BLaER1 treated with 17β-estradiol and CSF1 and Interleukin-3, amounts not matched to agents 10 nM and 100 nM (cell line): ENCODE data around the gene RDM1.

ENCODE experiments used
- H3K27ac ChIP-seq, 11 experiments: shearing (Covaris generic); formaldehyde crosslinking; 2 replicates each; pipeline ENCODE4 v1.8.1; 2022
- H3K27me3 ChIP-seq, 11 experiments: shearing (Covaris generic); formaldehyde crosslinking; 2 replicates each; pipeline ENCODE4 v1.8.1; 2022
- H3K36me3 ChIP-seq, 11 experiments: shearing (Covaris generic); formaldehyde crosslinking; 2 replicates each; pipeline ENCODE4 v1.8.1; 2022
- H3K4me1 ChIP-seq, 10 experiments: shearing (Covaris generic); formaldehyde crosslinking; 2 replicates each; pipeline ENCODE4 v1.8.1; 2022
- H3K4me2 ChIP-seq, 11 experiments: shearing (Covaris generic); formaldehyde crosslinking; 2 replicates each; pipeline ENCODE4 v1.8.1; 2022
- H3K4me3 ChIP-seq, 10 experiments: shearing (Covaris generic); formaldehyde crosslinking; 2 replicates each; pipeline ENCODE4 v1.8.1; 2022
- H3K9ac ChIP-seq, 11 experiments: shearing (Covaris generic); formaldehyde crosslinking; 2 replicates each; pipeline ENCODE4 v1.8.1; 2022
- H3K9me3 ChIP-seq, 11 experiments: shearing (Covaris generic); formaldehyde crosslinking; replicated peaks in 1 of 11; 2 replicates each; pipeline ENCODE4 v1.8.1; 2022
- H4K20me1 ChIP-seq, 11 experiments: shearing (Covaris generic); formaldehyde crosslinking; 2 replicates each; pipeline ENCODE4 v1.8.1; 2022
- Cebpa-rat ChIP-seq, 11 experiments: shearing (Covaris generic); IDR thresholded peaks; 2 replicates each; pipeline ENCODE4 v1.8.1; 2022

Gene RDM1

GRCh38 chr17:35872196-35872980 is 58.2 kb downstream of the RDM1 start:
- H3K4me1 ChIP-seq = peaks cover 41 to 66% (median 53%) of the 10 kb centered on the region in 10 experiments
- peak overlapping the region; percentile 53 to 88 (median 83); a peak in 20 of 22 replicates for H3K27ac ChIP-seq
- peak overlapping the region; percentile 22 to 84 (median 71); a peak in 20 of 22 replicates for H3K4me2 ChIP-seq
- H3K4me3 ChIP-seq = peak overlapping the region in 7 of 10 experiments; percentile 5 to 53 (median 32); a peak in 9 of 20 replicates
- no peaks in the 10 kb centered on the region for H3K9me3 ChIP-seq
- peaks cover 0 to 14% (median 0%) of the 10 kb centered on the region in 11 experiments; a peak in 1 of 22 replicates for H3K36me3 ChIP-seq
- peak overlapping the region in 9 of 11 experiments; percentile 50 to 81 (median 73); a peak in 11 of 22 replicates for H3K9ac ChIP-seq
- H3K27me3 ChIP-seq = no peaks in the 10 kb centered on the region
- TF ChIP-seq Cebpa-rat (IDR thresholded peaks at IDR 0.05) = no peak
- no peaks in the 10 kb centered on the region for H4K20me1 ChIP-seq

- Histone ChIP-seq H3K4me2 (peak overlapping the region; percentile 52 to 84 (median 71)), H3K9me3 (peaks cover 0 to 8% (median 0%) of the 10 kb centered on the region in 11 experiments; a peak in 5 of 22 replicates)
Measured at GRCh38 chr17:35870906-35871819, 59.4 kb downstream of the RDM1 start.

GRCh38 chr17:35868737-35869136 is 61.8 kb downstream of the RDM1 start, which contains the start of gene HEATR9:
Gene HEATR9, minus strand, starts transcription at chr17:35868891. Its CDS starts 149 bp downstream, at chr17:35868742.
- peaks cover 0 to 17% (median 8%) of the 10 kb centered on the region in 11 experiments; a peak in 11 of 22 replicates for H3K36me3 ChIP-seq
- no peak within 1 kb of the TSS for H3K4me3 ChIP-seq
- H3K9ac ChIP-seq = no peak within 1 kb of the TSS
- no peak for TF ChIP-seq Cebpa-rat (IDR thresholded peaks at IDR 0.05)
- H3K27me3 ChIP-seq = no peaks in the 10 kb centered on the region
- peaks cover 0 to 8% (median 0%) of the 10 kb centered on the region in 11 experiments; a peak in 5 of 22 replicates for H3K9me3 ChIP-seq
- peaks cover 27 to 58% (median 43%) of the 10 kb centered on the region in 10 experiments for H3K4me1 ChIP-seq
- peak within 1 kb of the TSS in 3 of 11 experiments; percentile 60 to 81 (median 70); a peak in 6 of 22 replicates for H3K4me2 ChIP-seq
- H4K20me1 ChIP-seq = no peaks in the 10 kb centered on the region
- peak within 1 kb of the TSS in 2 of 11 experiments; percentile 2 to 20; a peak in 1 of 22 replicates for H3K27ac ChIP-seq

More at GRCh38 chr17:35870906-35871819, 59.4 kb downstream of the RDM1 start:
- TF ChIP-seq Cebpa-rat (IDR thresholded peaks at IDR 0.05) = no peak
- H3K27me3 ChIP-seq = no peaks in the 10 kb centered on the region
- H3K27ac ChIP-seq = peak overlapping the region; percentile 53 to 88 (median 83)
- peak overlapping the region; percentile 10 to 62 (median 38); a peak in 17 of 20 replicates for H3K4me3 ChIP-seq
- H4K20me1 ChIP-seq = no peaks in the 10 kb centered on the region
- H3K4me1 ChIP-seq = peaks cover 38 to 66% (median 52%) of the 10 kb centered on the region in 10 experiments
- H3K9ac ChIP-seq = peak overlapping the region; percentile 49 to 82 (median 73)
- peaks cover 0 to 14% (median 0%) of the 10 kb centered on the region in 11 experiments; a peak in 1 of 22 replicates for H3K36me3 ChIP-seq
